Activated CD8-positive, alpha-beta memory T cell treated with anti-CD3 and anti-CD28 coated beads for 36 hours (primary cell): Measurements from ENCODE around the gene WDR35. TPM values are rescaled to one million over a fixed set of nuclear protein-coding genes. Genes with fewer than 3 reads are reported as not detected.

Source experiments
- total RNA-seq, 2 experiments: library from RNA; stranded (reverse); gene quantifications; one replicate each; pipeline ENCODE4 v1.2.3, GENCODE V29; 2021

WDR35 gene
- total RNA-seq, 2 experiments from 2014 or later: 12.2 to 12.4 TPM

Other genes starting within 250 kb of the WDR35 start
- 10 to 100 TPM; 11.8 to 12.0 TPM for gene TTC32, start 88.1 kb downstream of the WDR35 start, total RNA-seq
- not detected for gene MATN3, start 22.6 kb upstream of the WDR35 start, total RNA-seq
- 10 to 100 TPM; 23.9 to 27.5 TPM for gene LAPTM4A, start 61.5 kb upstream of the WDR35 start, total RNA-seq
- gene SDC1, start 235.0 kb upstream of the WDR35 start, total RNA-seq: under 1 TPM; 0.13 to 0.19 TPM